Measurements from ENCODE around the gene ULK4.

The ULK4 gene

DNA sequence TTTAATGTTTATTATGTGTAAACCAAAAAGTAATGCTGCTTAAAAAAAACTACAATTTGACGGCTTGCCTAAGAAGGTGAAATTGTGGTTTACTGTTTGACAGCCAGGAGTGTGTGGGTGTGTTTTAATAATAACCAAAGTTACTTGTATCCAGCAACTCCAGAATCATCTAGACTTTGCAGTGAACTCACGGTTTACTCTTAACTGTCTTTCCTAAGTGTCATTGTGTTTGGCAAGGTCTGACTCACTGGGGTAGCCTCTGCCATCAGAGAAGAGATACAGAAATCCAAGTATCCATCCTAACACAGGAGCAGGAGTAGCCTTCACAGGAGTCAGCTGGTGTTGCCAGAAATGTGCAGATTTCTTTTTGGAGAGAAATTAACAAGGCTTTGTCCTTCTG, 611.5 kb downstream of the ULK4 start:
- TF ChIP-seq, protein P1, sequence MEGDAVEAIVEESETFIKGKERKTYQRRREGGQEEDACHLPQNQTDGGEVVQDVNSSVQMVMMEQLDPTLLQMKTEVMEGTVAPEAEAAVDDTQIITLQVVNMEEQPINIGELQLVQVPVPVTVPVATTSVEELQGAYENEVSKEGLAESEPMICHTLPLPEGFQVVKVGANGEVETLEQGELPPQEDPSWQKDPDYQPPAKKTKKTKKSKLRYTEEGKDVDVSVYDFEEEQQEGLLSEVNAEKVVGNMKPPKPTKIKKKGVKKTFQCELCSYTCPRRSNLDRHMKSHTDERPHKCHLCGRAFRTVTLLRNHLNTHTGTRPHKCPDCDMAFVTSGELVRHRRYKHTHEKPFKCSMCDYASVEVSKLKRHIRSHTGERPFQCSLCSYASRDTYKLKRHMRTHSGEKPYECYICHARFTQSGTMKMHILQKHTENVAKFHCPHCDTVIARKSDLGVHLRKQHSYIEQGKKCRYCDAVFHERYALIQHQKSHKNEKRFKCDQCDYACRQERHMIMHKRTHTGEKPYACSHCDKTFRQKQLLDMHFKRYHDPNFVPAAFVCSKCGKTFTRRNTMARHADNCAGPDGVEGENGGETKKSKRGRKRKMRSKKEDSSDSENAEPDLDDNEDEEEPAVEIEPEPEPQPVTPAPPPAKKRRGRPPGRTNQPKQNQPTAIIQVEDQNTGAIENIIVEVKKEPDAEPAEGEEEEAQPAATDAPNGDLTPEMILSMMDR (IDR thresholded peaks at IDR 0.05): no peak

DNA sequence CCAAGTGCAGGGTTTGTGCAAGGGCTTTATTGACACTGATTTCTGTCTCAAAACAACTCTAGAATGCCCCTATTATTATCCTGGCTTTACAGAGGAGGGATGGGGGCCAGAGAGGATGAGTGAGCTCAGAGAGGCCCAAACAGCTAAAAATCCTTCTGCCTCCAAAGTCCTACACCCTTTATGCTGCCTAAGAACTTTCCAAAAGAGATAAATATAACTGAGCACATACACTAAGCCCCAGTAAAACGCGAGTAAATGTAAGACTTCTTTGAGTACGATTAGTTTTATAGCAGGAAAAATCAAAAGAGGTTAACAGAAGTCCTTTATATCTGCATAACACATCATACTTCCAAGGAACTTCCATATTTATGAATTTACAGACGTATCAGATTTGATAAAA, 613.5 kb downstream of the ULK4 start:
- TF ChIP-seq, protein P1 (IDR thresholded peaks at IDR 0.05): no peak

- TF ChIP-seq, protein P1 (IDR thresholded peaks at IDR 0.05): no peak
Measured at GRCh38 chr3:41346698-41347270, 615.1 kb downstream of the ULK4 start.

DNA sequence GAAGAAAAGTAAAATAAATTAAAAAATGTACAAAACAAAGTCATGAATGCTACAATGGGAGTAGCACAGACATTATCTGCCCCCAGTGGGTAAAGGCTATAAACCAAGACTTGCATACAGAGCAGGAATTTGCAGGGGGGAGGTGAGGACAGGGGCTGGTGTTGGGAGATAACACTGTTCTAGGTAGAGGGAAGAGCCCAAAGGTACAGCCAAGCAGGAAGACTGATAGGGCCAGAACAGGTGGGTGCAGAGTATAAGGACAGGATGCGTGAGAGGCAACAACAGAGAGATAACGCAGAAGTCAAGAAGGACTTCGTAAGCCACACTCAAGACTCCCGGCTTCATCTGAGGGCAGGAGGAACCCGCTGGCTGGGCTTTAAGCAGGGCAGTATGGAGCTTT, 616.1 kb downstream of the ULK4 start:
- TF ChIP-seq, protein P1 (IDR thresholded peaks at IDR 0.05): no peak

GRCh38 chr3:41339758-41340157, 622.1 kb downstream of the ULK4 start:
- TF ChIP-seq, protein P1 (IDR thresholded peaks at IDR 0.05): no peak

DNA sequence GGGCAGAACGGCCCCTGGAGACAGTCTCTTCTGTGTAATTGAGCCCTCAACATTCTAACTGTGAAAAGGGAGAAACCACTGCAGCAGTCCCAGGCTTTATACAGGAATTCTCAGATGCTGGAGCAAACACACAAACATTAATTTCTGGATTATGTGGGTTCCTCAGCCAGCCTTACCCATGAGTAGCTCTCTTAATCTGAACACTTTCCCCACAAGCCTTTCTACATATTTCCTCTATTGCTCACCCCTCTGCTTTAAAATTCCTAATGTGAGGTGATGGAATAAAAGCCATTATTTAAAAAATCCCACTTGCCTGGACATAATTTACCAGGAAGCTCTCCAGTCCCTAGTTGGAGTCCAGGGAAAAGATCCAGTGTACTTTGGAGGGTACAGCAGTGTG, 623.6 kb downstream of the ULK4 start:
- TF ChIP-seq, protein P1 (IDR thresholded peaks at IDR 0.05): no peak

GRCh38 chr3:41334426-41334825, 627.5 kb downstream of the ULK4 start:
- TF ChIP-seq, protein P1 (IDR thresholded peaks at IDR 0.05): no peak

- TF ChIP-seq, protein P1 (IDR thresholded peaks at IDR 0.05): no peak
Measured at GRCh38 chr3:41331041-41331440, 630.9 kb downstream of the ULK4 start.
